Thyroid gland (tissue), 4 donors: ENCODE measurements around the gene DLK2.

Experiments used
- CTCF ChIP-seq, 6 experiments: fragments of 200-600 bp in 3 of 6; fragments of 450-650 bp in 3 of 6; sonication (generic) in 3 of 6; IDR thresholded peaks; one replicate each; pipeline ENCODE4 v1.5.1; 2016 to 2019; ENCODE audit warnings: antibody characterized with exemption in 6 of 6, mild to moderate bottlenecking in 2 of 6, inconsistent platforms in 1 of 6, moderate library complexity in 1 of 6
- POLR2A ChIP-seq, 2 donors: fragments of 450-650 bp; IDR thresholded peaks; one replicate each; pipeline ENCODE4 v1.6.1; 2017; ENCODE audit warnings: antibody characterized with exemption in 2 of 2, mild to moderate bottlenecking in 2 of 2, moderate library complexity in 1 of 2

DNA sequence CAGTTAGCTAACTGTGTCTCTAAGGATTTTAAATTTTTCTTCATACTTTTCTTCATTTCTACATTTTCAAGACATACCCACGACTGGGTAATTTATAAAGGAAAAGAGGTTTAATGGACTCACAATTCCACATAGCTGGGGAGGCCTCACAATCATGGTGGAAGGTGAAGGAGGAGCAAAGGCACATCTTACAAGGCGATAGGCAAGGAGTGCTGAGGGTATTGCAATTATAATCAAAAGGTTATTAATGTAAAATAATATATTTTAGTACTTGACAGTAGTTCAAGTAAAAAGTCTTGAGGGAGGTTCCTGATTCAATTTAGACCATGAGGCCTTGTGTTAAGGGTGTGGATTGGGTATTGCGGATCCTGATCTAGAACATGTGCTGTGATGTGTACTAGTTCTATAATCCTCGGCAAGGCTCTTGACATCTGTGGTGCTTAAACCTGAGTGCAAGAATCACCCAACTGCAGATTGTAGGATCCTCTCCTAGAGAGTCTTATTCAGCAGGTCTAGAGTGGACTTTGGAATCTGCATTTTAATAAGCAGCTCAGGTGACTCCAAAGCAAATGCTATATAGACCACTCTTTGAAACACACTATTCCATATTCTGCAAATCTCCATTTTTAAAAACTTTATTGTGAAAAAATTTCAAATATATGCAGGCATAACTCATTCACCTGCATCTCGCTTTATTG lies 35.2 kb downstream of the DLK2 start:
- TF ChIP-seq CTCF (IDR thresholded peaks at IDR 0.05) (no peak), POLR2A (IDR thresholded peaks at IDR 0.05) (no peak)
